ENCODE results near the gene GPR152.

Gene GPR152, protein sequence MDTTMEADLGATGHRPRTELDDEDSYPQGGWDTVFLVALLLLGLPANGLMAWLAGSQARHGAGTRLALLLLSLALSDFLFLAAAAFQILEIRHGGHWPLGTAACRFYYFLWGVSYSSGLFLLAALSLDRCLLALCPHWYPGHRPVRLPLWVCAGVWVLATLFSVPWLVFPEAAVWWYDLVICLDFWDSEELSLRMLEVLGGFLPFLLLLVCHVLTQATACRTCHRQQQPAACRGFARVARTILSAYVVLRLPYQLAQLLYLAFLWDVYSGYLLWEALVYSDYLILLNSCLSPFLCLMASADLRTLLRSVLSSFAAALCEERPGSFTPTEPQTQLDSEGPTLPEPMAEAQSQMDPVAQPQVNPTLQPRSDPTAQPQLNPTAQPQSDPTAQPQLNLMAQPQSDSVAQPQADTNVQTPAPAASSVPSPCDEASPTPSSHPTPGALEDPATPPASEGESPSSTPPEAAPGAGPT

DNA sequence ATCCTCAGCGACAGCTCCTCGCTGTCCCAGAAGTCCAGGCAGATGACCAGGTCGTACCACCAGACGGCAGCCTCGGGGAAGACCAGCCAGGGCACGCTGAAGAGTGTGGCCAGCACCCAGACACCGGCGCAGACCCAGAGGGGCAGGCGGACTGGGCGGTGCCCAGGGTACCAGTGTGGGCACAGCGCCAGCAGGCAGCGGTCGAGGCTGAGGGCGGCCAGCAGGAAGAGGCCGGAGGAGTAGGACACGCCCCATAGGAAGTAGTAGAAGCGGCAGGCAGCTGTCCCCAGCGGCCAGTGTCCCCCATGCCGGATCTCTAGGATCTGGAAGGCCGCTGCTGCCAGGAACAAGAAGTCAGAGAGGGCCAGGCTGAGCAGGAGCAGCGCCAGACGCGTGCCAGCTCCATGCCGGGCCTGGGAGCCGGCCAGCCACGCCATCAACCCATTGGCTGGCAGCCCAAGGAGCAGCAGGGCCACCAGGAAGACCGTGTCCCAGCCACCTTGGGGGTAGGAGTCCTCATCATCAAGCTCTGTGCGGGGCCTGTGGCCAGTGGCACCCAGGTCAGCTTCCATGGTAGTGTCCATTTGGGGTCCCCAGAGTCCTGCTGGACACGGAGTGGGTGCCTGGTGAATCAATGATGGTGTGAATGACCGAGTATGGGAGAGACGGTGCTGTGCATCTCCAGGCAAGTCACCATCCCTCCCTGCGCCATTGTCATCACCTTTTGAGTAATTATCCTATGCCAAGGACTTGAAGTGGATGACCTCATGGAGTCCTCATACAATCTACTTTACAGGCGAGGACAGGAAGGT is at the start of gene GPR152:
Gene GPR152, minus strand, starts transcription at position 589 of the 812 bp plus-strand sequence. Its CDS starts 5 bp downstream, at position 584.
- DNase-seq = no peak

DNA sequence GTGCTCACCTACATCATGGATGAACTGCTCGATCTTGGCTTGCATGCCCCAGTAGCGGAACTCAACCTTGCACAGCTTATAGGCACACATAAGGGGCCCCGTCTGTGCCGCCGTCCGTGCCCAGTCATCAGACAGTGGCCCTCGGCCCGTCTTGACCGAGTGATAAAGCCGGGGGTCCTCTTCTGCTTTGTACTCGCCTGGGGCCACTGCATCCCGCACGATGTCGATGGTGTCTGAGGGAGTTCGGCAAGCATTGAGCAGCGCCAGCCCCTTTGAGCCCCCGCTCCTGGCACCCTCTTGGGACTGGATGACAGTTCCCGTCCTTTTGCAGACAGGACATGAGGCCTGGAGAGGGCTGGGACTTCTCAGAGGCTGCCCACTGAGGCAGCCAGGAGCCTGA is 49.3 kb upstream of the GPR152 start:
- DNase-seq = no peak

DNA sequence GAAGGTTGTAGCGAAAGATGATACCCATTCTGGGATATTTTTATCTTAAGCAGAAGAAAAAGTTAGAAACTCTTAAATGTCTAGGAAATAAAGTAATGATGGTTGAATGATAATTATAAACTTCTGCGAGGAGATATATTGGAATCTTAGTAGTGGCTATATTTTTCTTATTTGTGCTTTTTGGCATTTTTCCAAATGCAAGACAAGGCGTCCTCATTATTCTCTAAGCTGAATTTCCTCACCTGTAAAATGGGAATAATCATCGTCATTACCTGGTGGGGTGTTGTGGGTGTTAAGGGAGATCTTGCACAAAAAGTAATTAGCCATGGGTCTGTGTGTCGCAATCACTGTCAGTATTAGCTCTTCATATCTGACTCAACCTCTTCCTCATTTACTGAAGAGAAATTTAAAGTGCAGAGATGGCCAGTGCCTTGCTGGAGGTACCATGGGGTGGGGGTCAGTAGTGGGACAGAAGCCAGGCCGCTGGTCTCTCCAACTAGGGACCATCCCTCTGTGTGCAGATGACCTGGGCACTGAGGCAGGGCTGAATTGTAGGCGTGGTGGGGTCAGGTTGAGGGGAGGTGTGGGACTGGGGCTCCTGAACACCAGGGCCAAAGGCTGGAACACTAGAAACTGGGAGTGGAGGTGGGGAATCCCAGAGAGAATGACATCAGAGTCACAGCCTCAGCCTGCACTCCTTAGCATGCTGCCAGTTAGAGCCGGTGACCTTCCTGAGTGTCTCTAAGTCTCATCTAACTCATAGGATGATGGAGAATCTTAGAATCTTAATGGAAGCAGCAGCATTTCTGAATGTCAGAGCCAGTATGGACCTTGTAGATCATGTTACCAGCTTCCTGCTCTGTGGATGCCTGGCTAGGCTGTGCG is 48.5 kb upstream of the GPR152 start:
- no peak for DNase-seq

DNA sequence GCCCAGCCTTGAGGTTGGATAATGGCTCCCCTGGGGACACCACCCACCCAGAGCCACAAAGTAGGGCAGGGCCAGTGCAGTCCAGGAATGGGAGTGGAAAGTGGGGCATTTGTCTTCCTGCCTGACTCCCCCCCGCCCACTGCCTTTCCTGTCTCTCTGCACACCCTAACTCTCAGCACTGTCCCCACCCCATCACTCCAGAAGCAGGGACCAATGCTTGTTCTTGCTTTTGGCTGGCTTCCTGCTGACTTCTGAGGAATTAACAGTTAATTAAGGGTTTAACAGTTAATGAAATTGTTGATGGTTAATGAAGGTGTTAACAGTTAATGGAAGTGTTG is 47.9 kb upstream of the GPR152 start:
- no peak for DNase-seq

DNA sequence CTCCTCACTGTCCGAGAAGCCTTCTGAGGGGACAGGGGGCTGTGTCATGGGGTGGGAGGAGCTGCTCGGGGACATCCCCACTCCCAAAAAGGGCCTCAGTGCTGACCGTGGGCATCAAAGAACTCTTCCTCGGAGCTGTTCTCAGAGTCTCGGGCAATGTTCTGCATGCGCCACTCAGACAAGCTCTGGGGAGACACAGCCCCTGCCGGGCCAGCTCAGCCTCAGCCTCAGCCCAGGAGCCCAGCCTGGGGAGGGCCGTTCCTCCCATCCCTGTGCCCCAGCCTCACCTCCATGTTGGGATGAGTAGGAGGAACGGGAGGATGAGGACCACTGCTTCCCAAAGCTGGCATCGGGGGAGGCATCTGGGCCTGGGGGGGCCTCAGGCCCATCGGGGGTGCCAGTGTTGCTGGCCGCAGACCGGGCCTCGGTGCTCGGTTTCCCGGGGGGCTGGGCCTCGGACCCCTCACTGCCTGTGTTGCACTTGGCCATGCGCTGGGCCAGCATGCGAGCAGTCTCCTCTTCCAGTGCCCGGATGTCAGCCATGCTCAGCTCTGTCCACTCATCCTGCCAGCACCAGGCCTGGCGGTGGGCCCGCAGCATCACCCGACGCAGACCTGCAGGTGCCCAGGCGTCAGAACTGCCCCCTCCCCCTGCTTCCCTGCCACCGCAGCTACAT is 47.4 kb upstream of the GPR152 start:
- no peak for DNase-seq

DNA sequence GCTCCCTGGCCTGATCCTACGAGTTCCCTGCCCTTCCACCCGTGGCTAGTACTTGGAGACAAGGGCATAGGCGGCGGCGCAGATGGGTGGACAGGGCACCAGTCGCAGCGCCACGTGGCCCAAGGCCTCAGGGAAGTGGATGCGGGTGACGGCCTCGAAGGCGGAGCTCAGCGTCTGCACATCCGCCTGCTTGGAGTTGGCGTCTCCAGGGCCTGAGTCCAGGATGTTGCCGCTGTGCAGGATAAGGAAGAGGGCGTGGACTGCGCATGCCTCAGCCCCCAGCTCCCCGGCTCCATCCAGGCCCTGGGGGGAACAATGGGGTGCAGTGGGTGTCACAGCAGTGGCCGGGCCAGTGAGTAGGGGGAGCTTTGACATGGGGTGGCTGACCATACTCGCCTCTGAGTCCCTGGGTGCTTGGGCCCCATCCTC is 46.0 kb upstream of the GPR152 start:
- DNase-seq = no peak

DNA sequence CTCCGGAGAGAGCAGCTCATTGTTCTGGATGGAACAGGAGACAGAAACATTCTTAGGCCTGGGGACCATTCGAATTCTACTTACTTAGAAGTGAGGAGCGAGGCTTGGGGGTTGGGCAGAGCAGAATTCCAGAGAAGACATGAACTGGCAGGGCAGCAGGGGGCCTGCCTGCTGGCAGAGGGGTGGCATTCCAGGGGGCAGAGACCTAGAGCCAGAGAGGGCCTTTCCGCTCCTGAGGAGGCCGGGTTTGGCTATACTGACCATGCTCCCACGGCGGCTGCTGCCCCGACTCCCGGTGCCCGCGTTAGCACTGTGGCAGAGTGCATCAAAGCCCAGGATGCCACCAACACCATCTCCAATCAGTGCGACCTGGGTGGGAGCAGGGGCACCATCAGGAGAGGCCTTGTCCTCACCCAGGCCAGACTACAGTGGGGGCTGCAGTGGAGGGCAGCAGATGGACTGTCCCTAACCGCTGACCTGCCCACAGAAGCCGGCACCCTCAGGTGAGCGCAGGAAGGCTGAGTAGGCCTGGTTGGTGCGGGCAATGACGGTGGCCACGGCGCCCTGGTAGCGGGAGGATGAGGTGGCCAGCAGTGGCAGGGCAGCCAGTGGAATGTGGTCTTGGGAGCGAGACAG is 45.2 kb upstream of the GPR152 start:
- DNase-seq = no peak

DNA sequence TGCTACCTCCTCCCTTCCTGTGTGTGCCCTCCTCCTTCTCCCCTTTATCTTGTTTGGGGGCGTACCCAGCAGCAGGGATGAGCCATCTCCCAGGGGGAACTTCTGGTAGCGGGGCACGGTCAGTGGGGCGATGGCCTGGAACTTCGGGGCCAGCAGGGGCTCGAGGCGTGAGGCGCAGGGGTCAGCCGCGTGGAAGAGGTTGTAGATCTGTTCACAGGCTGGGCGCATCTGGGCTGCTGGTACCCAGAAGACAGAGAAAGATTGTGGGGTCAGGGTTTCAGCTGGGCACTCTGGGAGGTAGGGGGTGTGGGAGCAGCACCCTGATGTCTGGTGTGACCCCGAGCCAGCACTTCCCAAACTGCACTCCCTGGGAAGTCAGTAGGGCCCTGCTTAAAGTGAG is 43.6 kb upstream of the GPR152 start:
- DNase-seq = no peak

DNA sequence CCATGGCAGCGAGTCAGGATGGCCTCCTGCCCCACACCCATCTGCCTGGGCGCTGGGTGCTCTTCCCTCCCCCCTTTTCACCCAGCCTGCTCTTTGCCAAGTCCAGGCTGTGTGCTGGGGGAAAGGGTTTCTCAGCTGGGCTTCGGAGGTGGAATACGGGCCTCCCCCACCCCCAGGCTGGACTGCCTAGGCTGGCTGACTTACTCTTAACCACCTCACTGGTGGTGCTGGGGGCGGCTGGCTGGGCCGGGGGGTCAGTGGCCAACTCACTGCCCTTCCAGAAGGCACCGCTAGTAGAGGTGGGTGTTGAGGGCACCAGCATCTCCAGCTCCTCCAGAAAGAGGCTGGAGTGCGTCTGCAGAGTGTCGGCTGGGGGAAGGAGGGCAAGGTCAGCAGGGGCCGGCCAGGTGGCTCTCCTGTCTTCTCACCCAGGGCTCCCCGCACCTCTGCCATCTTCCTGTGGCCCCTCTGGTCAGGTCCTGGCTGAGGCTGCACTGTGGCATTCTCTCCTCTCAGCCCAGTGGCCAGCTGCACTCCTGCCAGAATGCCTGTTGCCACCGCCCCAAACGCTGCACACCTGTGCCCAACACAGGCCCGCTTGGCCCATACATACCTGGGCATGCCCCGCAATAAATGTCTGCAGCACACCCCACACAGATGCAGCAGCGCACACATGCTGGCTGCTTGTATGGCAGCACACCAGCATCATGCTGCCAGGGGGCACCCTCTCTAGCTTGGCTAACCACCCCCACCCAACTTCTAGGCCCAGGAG is 42.9 kb upstream of the GPR152 start:
- DNase-seq = no peak

DNA sequence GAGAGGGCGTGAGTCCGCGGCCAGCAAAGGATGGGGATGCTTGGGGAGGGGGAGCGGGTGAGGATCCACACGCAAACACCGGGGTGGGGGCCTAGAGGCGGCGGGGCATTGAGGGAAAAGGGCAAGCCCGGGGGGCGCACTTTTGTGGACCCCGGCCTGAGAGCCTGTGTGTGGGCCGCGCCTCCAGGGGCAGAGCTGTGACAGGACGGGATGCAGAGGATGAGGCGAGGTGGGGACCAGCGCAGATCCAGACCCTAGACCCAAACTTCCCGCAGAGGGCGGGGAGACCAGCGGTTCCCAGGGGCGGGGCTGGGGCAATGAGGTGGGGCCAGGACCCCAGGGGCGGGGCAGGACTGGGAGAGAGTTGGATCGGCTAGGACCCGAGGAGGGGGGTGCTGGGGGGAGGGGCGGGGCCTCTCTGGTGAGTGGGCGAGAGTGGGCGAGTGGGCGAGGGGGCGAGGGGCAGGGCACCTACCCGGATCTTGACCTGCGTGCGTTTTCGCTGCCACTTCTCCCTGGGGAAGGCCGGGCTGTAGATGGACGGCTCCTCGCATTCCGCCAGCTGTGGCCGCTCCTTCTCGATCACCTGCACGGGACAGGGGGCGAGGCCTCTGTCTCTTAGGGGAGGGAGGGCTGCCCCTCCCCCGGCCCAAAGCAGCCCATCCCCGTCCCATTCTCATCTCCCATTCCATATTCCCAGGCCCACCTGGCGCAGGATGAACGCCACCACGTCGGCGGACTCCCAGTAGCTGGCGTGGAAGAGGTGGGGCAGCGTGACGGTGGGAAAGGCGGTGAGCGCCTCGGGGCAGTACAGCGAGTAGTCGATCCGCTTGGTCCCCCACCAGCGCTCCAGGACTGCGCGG is 42.1 kb upstream of the GPR152 start:
- no peak for DNase-seq

DNA sequence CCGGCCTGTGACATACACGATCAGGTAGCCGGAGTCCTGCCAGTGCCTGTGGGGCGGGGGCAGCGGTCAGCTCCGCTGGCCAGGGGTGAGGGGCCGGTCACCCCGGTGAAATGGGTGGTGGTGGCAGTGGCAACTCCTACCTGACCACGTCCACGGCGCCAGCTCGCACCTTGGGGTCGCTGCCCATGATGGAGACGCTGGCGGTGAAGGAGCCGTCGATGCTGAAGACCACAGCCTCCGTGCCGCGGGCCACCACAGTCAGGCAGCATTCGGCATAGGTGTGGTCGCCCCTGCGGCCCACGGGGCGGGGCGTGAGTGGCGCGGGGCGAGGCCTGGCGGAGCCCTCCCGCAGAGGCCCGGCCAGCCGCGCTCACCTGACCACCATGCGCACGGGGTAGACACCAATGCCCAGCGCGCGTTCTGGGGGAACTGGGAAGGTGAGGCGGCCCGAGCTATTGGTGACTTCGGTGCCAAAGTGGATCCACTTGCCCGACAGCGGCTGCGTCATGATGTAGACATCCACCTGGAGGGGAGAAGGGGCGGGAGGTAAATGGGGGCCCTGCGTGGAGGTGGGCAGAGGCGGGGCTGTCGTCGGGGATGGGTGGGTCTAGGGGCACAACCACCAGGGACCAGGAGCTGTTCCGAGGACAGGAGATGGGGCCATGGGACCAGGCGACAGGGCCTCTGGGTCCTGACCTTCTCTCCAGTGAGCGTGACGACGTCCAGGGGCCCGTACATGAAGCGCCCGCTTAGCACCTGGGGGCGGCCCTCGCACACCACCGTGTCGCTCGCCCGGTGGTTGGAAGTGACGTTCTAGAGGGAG is 41.2 kb upstream of the GPR152 start:
- DNase-seq = no peak

DNA sequence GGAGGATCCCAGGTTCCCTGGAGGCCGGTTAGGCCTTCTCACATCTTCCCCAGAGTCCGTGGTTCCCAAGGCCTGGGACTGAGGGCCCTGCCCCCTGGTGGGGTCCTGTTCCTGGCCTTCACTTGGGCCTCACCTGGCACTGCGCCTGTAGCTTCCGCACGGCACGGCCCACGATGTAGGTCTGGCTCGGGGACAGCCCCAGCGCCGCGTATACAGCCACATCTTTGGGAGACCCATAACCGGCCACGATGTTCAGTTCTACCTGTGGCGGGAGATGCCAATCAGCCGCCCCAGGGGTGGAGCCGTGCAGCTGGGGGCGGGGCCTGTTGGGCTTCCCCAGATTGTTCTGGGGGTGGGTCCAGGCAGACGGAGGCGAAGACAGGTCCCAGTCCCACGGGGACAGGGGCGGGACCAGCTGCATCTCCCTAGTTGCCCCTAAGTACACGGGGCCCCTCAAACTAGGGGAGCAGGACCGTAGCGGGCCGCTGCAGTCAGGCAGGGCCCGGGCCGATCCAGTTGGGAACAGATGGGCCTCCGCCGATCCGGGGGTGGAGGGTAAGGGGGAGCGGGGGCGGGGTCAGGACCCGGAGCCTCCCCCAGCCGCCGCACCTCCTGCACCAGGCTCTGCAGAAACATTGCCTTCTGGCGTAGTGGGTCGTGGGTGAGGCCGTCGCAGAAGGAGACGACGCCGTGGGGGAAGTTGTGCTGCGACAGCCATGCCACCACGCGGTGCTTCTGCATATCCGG is 40.4 kb upstream of the GPR152 start:
- DNase-seq = no peak

DNA sequence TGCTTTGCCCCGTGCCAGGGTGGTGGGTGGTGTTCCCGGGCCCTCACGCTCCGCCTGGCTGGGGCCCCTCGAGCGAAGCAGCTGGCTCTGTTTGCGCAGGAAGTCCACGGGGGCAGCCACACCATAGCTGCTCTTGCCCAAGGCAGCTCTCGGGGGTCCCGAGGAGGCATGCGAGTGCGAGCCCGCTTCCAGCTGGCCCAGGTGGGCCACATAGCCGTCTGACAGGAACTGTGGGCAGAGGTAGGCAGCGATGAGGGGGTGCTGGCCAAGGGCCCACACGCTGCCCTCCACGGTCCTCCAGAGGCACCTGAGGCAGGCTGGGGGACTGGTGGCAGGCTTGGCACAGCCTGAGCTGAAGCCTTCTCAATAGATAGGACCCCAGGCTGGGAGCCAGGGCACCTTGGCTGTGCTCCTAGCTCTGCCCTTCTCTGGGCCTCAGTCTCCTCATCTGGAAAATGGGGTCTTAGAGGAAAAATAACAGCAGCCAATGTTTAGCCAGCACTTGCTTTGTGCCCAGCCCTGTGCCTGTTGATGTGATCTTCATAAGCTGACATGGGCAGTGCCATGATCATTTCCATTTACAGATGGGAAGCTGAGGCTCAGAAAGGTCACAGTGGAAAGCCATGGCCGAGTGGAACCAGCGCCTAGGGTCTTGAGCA is 39.7 kb upstream of the GPR152 start:
- DNase-seq = no peak

DNA sequence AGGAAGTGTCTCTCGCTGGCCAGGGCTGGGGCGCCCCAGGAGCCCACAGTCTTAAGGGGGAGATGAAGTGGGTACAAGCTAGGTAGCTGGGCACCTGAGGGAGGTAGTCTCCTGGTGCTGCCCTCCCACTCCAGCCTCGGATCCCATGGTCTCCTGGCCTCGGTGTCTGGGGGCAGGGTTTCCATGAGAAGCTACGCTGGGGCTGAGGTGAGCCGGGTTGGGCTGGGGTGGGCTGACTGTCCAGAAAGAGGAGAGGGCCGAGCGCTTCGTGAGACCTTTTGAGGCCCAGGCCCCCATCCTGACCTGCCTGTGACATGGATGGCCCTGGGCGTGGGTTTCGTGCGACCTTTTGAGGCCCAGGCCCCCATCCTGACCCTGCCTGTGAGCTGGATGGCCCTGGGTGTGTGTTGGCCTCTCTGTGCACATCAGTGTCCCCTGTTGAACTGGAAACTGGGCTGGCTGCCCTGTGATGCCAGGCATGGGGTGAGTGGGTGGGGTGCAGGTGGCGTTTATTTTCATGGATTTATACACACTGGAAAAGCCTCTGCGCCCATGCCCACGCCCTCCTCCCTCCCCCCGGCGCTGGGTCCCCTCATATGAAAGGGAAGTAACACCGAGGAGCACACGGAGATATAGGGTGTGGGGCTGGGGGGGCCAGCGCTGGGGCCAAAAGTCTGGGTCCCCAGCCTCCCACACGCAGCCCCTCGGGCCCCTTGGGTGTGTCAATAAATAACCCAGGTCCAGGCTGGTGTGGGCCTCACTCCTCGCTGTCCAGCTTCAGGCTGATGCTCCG is 38.9 kb upstream of the GPR152 start:
- no peak for DNase-seq

DNA sequence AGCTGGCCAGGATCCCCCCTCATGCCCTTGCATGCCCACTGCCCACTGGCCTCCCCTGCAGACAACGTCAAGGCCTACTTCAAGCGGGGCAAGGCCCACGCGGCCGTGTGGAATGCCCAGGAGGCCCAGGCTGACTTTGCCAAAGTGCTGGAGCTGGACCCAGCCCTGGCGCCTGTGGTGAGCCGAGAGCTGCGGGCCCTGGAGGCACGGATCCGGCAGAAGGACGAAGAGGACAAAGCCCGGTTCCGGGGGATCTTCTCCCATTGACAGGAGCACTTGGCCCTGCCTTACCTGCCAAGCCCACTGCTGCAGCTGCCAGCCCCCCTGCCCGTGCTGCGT is 38.2 kb upstream of the GPR152 start:
- no peak for DNase-seq

DNA sequence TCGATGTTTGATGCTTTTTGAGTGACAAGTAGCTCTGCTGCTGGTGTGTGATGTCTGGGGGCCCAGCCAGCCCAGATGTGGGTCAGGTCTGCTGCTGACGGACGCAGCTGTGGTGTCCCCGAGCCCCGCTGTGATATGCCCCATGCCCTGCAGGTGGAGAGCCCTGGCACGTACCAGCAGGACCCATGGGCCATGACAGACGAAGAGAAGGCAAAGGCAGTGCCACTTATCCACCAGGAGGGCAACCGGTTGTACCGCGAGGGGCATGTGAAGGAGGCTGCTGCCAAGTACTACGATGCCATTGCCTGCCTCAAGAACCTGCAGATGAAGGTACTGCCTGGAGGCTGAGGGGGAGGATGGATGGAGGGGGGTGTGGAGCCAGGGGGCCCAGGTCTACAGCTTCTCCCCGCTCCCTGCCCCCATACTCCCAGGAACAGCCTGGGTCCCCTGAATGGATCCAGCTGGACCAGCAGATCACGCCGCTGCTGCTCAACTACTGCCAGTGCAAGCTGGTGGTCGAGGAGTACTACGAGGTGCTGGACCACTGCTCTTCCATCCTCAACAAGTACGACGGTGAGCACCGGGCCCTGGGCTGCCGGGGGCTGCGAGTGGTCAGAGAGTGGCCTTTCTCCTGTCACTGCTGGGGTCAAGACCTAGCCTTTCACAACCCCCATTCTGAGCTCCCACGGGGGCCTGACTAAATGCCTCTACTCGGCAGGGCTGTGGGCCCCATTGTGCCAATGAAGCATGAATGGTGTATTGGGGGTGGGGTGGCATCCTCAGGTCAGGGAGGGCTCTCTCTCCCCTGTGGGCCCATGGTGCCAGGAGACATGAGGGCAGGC is 37.6 kb upstream of the GPR152 start:
- no peak for DNase-seq
